Measurements from ENCODE around the gene CREG2.

- TF ChIP-seq CTCF (IDR thresholded peaks at IDR 0.05; ENCODE audit: insufficient read depth, low read length) = no peak
- no peak for TF ChIP-seq POLR2AphosphoS5 (IDR thresholded peaks at IDR 0.05; ENCODE audit: low read depth)
- TF ChIP-seq REST (IDR thresholded peaks at IDR 0.05; ENCODE audit: insufficient replicate concordance, low read depth) = no peak
- TF ChIP-seq GABPA (IDR thresholded peaks at IDR 0.05; ENCODE audit: low read depth) = no peak
These were observed 58.3 kb downstream of the CREG2 start for GRCh38 chr2:101329026-101329425.

Measured in HL-60 (cell line).